SK-N-SH (cell line): ENCODE measurements around the gene GLG1. TPM values are rescaled to one million over a fixed set of nuclear protein-coding genes. Genes with fewer than 3 reads are reported as not detected.

Experiments used
- CTCF ChIA-PET: fragments of 300-600, 350-600 bp; formaldehyde crosslinking; extraction: SDS; loops from one replicate; lab custom pipeline; 2021; lab: Yijun Ruan, JAX
- POLR2A ChIA-PET: fragments of 350-600 bp; sonication (Branson Sonifier 250); formaldehyde crosslinking; extraction: SDS; loops from one replicate; lab custom pipeline; 2020; ENCODE audit warnings: antibody characterized with exemption, inconsistent platforms; lab: Yijun Ruan, JAX
- DNase-seq: peaks from one replicate; pipeline ENCODE4 v3.0.0; 2012
- H2AFZ ChIP-seq: fragments of 200-600 bp; sonication (generic); 2 replicates; pipeline ENCODE4 v1.8.1; 2016; ENCODE audit warnings: antibody characterized with exemption, mild to moderate bottlenecking, low read depth
- H3F3A ChIP-seq: fragments of 200-600 bp; sonication (generic); replicated peaks from 2 replicates; pipeline ENCODE3; 2016; ENCODE audit warnings: antibody characterized with exemption, mild to moderate bottlenecking; ENCODE audit not compliant: insufficient read depth
- H3K27ac ChIP-seq, 2 experiments: fragments of 200-500 bp in 1 of 2; fragments of 200-600 bp in 1 of 2; sonication (Bioruptor generic) in 1 of 2; sonication (generic), shearing (Covaris generic) in 1 of 2; 2 replicates each; pipeline versions ENCODE4 v1.5.1 to v1.6.1; 2014 to 2016; ENCODE audit warnings: low read depth in 2 of 2, inconsistent platforms in 1 of 2, low read length in 1 of 2, mild to moderate bottlenecking in 1 of 2, mixed read lengths in 1 of 2
- H3K27me3 ChIP-seq: fragments of 200-600 bp; sonication (generic), shearing (Covaris generic); 2 replicates; pipeline ENCODE4 v1.6.1; 2016; ENCODE audit warnings: mixed run types; ENCODE audit not compliant: insufficient read depth
- H3K36me3 ChIP-seq, 2 experiments: fragments of 200-500 bp in 1 of 2; fragments of 200-600 bp in 1 of 2; sonication (Bioruptor generic) in 1 of 2; sonication (generic) in 1 of 2; replicated peaks in 1 of 2; 2 replicates each; pipeline versions ENCODE3 to v1.5.1; 2014 to 2016; ENCODE audit warnings: low read length in 1 of 2, mild to moderate bottlenecking in 1 of 2; ENCODE audit not compliant: insufficient read depth in 2 of 2, control insufficient read depth in 1 of 2
- H3K4me1 ChIP-seq, 2 experiments: fragments of 200-500 bp in 1 of 2; fragments of 200-600 bp in 1 of 2; sonication (Bioruptor generic) in 1 of 2; sonication (generic), shearing (Covaris generic) in 1 of 2; 2 replicates each; pipeline versions ENCODE4 v1.5.1 to v1.6.1; 2014 to 2016; ENCODE audit warnings: low read depth in 1 of 2, low read length in 1 of 2, mixed run types in 1 of 2; ENCODE audit not compliant: insufficient read depth in 2 of 2, control insufficient read depth in 1 of 2
- H3K4me2 ChIP-seq: fragments of 200-600 bp; sonication (generic), shearing (Covaris generic); 2 replicates; pipeline ENCODE4 v1.6.1; 2017; ENCODE audit warnings: mixed run types
- H3K4me3 ChIP-seq, 2 experiments: fragments of 200-500 bp in 1 of 2; fragments of 200-600 bp in 1 of 2; sonication (Bioruptor generic) in 1 of 2; sonication (generic), shearing (Covaris generic) in 1 of 2; 2 replicates each; pipeline versions ENCODE4 v1.5.1 to v1.8.1; 2014 to 2016; ENCODE audit warnings: low read depth in 2 of 2, inconsistent platforms in 1 of 2, low read length in 1 of 2, mild to moderate bottlenecking in 1 of 2, mixed read lengths in 1 of 2, moderate library complexity in 1 of 2
- H3K79me2 ChIP-seq: fragments of 200-600 bp; sonication (generic); 2 replicates; pipeline ENCODE4 v1.8.1; 2017; ENCODE audit warnings: mild to moderate bottlenecking; ENCODE audit not compliant: insufficient read depth
- H3K9ac ChIP-seq: fragments of 200-600 bp; sonication (generic); 2 replicates; pipeline ENCODE4 v1.6.1; 2017; ENCODE audit warnings: mixed run types
- H3K9me2 ChIP-seq: fragments of 200-600 bp; sonication (generic); 2 replicates; pipeline ENCODE4 v1.6.1; 2017; ENCODE audit warnings: mixed run types
- H3K9me3 ChIP-seq: fragments of 200-600 bp; sonication (generic); 2 replicates; pipeline ENCODE4 v1.6.1; 2017; ENCODE audit warnings: mixed run types, mild to moderate bottlenecking, moderate library complexity
- H4K20me1 ChIP-seq: fragments of 200-600 bp; sonication (generic); 2 replicates; pipeline ENCODE4 v1.6.1; 2017; ENCODE audit warnings: mild to moderate bottlenecking, mixed run types; ENCODE audit not compliant: insufficient read depth
- EP300 ChIP-seq, 2 experiments: IDR thresholded peaks; 2 replicates each; pipeline versions ENCODE4 v1.4.0 to v1.6.1; 2012; ENCODE audit warnings: borderline replicate concordance in 1 of 2, low read depth in 1 of 2, low read length in 1 of 2
- GATA2 ChIP-seq: sonication (generic); formaldehyde crosslinking; IDR thresholded peaks from 2 replicates; pipeline ENCODE4 v1.5.0; 2020; ENCODE audit warnings: mild to moderate bottlenecking, missing genetic modification reagents
- NFIC ChIP-seq: IDR thresholded peaks from 2 replicates; pipeline ENCODE4 v1.4.0; 2012; ENCODE audit warnings: borderline replicate concordance
- RCOR1 ChIP-seq: fragments of 150-350 bp; IDR thresholded peaks from 2 replicates; pipeline ENCODE4 v1.6.1; 2017; ENCODE audit warnings: antibody characterized with exemption, low read length
- RXRA ChIP-seq: IDR thresholded peaks from 2 replicates; pipeline ENCODE4 v1.4.0; 2012; ENCODE audit warnings: low read depth, mild to moderate bottlenecking, borderline replicate concordance
- TCF12 ChIP-seq: IDR thresholded peaks from 2 replicates; pipeline ENCODE4 v1.4.0; 2012
- YY1 ChIP-seq: IDR thresholded peaks from 2 replicates; pipeline ENCODE4 v1.4.0; 2012; ENCODE audit warnings: low read depth, mild to moderate bottlenecking
- polyA plus RNA-seq, 3 experiments: library from polyadenylated mRNA; depleted of rRNA; stranded (reverse); fragments of >200 nt; gene quantifications; 2 replicates each; pipeline ENCODE4 v1.2.3, GENCODE V29; 2012
- TF ChIP-seq, protein P1 (sequence below): fragments of 150-350 bp; IDR thresholded peaks from 2 replicates; pipeline ENCODE4 v1.6.1; 2016; ENCODE audit warnings: mild to moderate bottlenecking, low read depth, low read length
- TF ChIP-seq, protein P2 (sequence below): IDR thresholded peaks from 2 replicates; pipeline ENCODE4 v1.6.1; 2012; ENCODE audit warnings: mild to moderate bottlenecking, low read depth, low read length, moderate library complexity
- TF ChIP-seq, protein P3 (sequence below): IDR thresholded peaks from 2 replicates; pipeline ENCODE4 v1.4.0; 2012; ENCODE audit warnings: low read depth, borderline replicate concordance
- TF ChIP-seq, protein P4 (sequence below): IDR thresholded peaks from 2 replicates; pipeline ENCODE4 v1.4.0; 2012; ENCODE audit warnings: low read depth
- TF ChIP-seq, protein P5 (sequence below): fragments of 200-600 bp; sonication (generic); IDR thresholded peaks from 2 replicates; pipeline ENCODE4 v1.6.1; 2017; ENCODE audit warnings: antibody characterized with exemption, mild to moderate bottlenecking, moderate library complexity

GLG1 gene
- polyA plus RNA-seq, 1 of the 3 experiments (the other 2 are of a cell fraction) = 71.1 TPM

DNA sequence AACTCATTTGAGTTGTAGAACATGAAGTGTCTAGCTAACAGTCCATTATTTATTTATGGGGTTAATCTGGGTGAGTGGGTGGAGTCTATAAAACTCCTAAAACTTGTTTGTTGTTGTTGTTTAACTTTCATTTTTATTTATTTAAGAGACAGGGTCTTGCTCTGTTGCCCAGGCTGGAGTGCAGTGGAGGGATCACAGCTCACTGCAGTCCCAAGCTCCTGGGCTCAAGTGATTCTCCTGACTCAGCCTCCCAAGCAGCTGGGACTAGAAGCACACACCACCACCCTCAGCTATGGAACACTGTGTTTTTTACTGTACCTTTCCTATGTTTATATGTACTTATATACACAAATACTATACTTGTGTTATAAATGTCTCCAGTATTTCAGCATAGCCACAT, 107.8 kb downstream of the GLG1 start:
- H3F3A ChIP-seq = peaks cover 9% of the 10 kb centered on the region
- H3K27ac ChIP-seq = no peak overlapping the region
- peaks cover 8 to 34% of the 10 kb centered on the region in 2 experiments for H3K36me3 ChIP-seq
- DNase-seq = no peak
- no peaks in the 10 kb centered on the region for H4K20me1 ChIP-seq
- CTCF ChIA-PET = interaction anchor here (1.6 kb wide), 1 partner anchor 12 kb away, joined by 4 read pairs; no protein-coding TSS in a partner anchor
- POLR2A ChIA-PET = interaction anchor here (0.7 kb wide), 1 partner anchor 68 kb away, joined by 3 read pairs; no protein-coding TSS in a partner anchor
- H2AFZ ChIP-seq = no peak overlapping the region
- H3K79me2 ChIP-seq = peaks cover 15% of the 10 kb centered on the region; the same call in 1 of the 2 replicates
- H3K4me3 ChIP-seq = no peak overlapping the region
- H3K9ac ChIP-seq = no peak overlapping the region
- H3K9me3 ChIP-seq = no peaks in the 10 kb centered on the region
- no peak for TF ChIP-seq NFIC
- TF ChIP-seq YY1 = no peak
- TF ChIP-seq, protein P1, sequence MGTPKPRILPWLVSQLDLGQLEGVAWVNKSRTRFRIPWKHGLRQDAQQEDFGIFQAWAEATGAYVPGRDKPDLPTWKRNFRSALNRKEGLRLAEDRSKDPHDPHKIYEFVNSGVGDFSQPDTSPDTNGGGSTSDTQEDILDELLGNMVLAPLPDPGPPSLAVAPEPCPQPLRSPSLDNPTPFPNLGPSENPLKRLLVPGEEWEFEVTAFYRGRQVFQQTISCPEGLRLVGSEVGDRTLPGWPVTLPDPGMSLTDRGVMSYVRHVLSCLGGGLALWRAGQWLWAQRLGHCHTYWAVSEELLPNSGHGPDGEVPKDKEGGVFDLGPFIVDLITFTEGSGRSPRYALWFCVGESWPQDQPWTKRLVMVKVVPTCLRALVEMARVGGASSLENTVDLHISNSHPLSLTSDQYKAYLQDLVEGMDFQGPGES = no peak
- TF ChIP-seq, protein P2, sequence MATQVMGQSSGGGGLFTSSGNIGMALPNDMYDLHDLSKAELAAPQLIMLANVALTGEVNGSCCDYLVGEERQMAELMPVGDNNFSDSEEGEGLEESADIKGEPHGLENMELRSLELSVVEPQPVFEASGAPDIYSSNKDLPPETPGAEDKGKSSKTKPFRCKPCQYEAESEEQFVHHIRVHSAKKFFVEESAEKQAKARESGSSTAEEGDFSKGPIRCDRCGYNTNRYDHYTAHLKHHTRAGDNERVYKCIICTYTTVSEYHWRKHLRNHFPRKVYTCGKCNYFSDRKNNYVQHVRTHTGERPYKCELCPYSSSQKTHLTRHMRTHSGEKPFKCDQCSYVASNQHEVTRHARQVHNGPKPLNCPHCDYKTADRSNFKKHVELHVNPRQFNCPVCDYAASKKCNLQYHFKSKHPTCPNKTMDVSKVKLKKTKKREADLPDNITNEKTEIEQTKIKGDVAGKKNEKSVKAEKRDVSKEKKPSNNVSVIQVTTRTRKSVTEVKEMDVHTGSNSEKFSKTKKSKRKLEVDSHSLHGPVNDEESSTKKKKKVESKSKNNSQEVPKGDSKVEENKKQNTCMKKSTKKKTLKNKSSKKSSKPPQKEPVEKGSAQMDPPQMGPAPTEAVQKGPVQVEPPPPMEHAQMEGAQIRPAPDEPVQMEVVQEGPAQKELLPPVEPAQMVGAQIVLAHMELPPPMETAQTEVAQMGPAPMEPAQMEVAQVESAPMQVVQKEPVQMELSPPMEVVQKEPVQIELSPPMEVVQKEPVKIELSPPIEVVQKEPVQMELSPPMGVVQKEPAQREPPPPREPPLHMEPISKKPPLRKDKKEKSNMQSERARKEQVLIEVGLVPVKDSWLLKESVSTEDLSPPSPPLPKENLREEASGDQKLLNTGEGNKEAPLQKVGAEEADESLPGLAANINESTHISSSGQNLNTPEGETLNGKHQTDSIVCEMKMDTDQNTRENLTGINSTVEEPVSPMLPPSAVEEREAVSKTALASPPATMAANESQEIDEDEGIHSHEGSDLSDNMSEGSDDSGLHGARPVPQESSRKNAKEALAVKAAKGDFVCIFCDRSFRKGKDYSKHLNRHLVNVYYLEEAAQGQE = no peak
- TF ChIP-seq, protein P3, sequence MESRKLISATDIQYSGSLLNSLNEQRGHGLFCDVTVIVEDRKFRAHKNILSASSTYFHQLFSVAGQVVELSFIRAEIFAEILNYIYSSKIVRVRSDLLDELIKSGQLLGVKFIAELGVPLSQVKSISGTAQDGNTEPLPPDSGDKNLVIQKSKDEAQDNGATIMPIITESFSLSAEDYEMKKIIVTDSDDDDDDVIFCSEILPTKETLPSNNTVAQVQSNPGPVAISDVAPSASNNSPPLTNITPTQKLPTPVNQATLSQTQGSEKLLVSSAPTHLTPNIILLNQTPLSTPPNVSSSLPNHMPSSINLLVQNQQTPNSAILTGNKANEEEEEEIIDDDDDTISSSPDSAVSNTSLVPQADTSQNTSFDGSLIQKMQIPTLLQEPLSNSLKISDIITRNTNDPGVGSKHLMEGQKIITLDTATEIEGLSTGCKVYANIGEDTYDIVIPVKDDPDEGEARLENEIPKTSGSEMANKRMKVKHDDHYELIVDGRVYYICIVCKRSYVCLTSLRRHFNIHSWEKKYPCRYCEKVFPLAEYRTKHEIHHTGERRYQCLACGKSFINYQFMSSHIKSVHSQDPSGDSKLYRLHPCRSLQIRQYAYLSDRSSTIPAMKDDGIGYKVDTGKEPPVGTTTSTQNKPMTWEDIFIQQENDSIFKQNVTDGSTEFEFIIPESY = no peak
- TF ChIP-seq, protein P4, sequence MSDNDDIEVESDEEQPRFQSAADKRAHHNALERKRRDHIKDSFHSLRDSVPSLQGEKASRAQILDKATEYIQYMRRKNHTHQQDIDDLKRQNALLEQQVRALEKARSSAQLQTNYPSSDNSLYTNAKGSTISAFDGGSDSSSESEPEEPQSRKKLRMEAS = no peak
- no peak for TF ChIP-seq TCF12
- no peak for TF ChIP-seq GATA2
- TF ChIP-seq, protein P5, sequence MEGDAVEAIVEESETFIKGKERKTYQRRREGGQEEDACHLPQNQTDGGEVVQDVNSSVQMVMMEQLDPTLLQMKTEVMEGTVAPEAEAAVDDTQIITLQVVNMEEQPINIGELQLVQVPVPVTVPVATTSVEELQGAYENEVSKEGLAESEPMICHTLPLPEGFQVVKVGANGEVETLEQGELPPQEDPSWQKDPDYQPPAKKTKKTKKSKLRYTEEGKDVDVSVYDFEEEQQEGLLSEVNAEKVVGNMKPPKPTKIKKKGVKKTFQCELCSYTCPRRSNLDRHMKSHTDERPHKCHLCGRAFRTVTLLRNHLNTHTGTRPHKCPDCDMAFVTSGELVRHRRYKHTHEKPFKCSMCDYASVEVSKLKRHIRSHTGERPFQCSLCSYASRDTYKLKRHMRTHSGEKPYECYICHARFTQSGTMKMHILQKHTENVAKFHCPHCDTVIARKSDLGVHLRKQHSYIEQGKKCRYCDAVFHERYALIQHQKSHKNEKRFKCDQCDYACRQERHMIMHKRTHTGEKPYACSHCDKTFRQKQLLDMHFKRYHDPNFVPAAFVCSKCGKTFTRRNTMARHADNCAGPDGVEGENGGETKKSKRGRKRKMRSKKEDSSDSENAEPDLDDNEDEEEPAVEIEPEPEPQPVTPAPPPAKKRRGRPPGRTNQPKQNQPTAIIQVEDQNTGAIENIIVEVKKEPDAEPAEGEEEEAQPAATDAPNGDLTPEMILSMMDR = no peak
- TF ChIP-seq EP300 (IDR thresholded peaks at IDR 0.05; ENCODE audit: borderline replicate concordance in 1 of 2, low read depth in 1 of 2, low read length in 1 of 2) = no peak
- no peak for TF ChIP-seq RCOR1
- no peak for TF ChIP-seq RXRA
- no peaks in the 10 kb centered on the region for H3K27me3 ChIP-seq
- no peak overlapping the region for H3K4me2 ChIP-seq
- H3K4me1 ChIP-seq = peaks cover 0 to 9% of the 10 kb centered on the region in 2 experiments; a peak in 1 of 4 replicates
- no peaks in the 10 kb centered on the region for H3K9me2 ChIP-seq
